Measurements from ENCODE around the gene VTI1A. TPM values are rescaled to one million over a fixed set of nuclear protein-coding genes. Genes with fewer than 3 reads are reported as not detected.

VTI1A gene
- polyA plus RNA-seq, 1 of the 3 experiments (the other 2 are of a cell fraction), result 8.3 TPM

GRCh38 chr10:112579578-112579977 lies 132.6 kb downstream of the VTI1A start:
- Histone ChIP-seq H3K4me2 (no peak overlapping the region), H2AFZ (ENCODE audit: low read depth) (no peak overlapping the region), H3K4me3 (ENCODE audit: low read depth in 2 of 2, low read length in 1 of 2) (no peak overlapping the region), H3K79me2 (ENCODE audit: insufficient read depth) (no peaks in the 10 kb centered on the region), H3K27me3 (ENCODE audit: insufficient read depth) (no peaks in the 10 kb centered on the region), H3K9ac (no peak overlapping the region), H3K27ac (ENCODE audit: low read depth in 2 of 2, low read length in 1 of 2) (no peak overlapping the region), H3K4me1 (ENCODE audit: control insufficient read depth in 1 of 2, insufficient read depth in 2 of 2, low read depth in 1 of 2, low read length in 1 of 2) (peaks cover 0 to 14% of the 10 kb centered on the region in 2 experiments; a peak in 3 of 4 replicates), H3K9me2 (no peaks in the 10 kb centered on the region), H4K20me1 (ENCODE audit: insufficient read depth) (no peaks in the 10 kb centered on the region), H3K36me3 (replicated peaks in 1 of 2; ENCODE audit: control insufficient read depth in 1 of 2, insufficient read depth in 2 of 2, low read length in 1 of 2) (no peaks in the 10 kb centered on the region), H3K9me3 (no peaks in the 10 kb centered on the region), H3F3A (replicated peaks; ENCODE audit: insufficient read depth) (peaks cover 21% of the 10 kb centered on the region)
- ChIA-PET POLR2A (no interaction called here), CTCF (no interaction called here)
- TF ChIP-seq NRF1 (IDR thresholded peaks at IDR 0.05; ENCODE audit: low read depth, low read length) (no peak), ELF1 (IDR thresholded peaks at IDR 0.05) (no peak), FOXM1 (IDR thresholded peaks at IDR 0.05; ENCODE audit: low read depth) (no peak), GATA2 (CRISPR knock-in tag; IDR thresholded peaks at IDR 0.05) (no peak), YY1 (IDR thresholded peaks at IDR 0.05; ENCODE audit: low read depth) (no peak), MEF2A (IDR thresholded peaks at IDR 0.05; ENCODE audit: borderline replicate concordance, low read depth) (no peak), REST (IDR thresholded peaks at IDR 0.05; ENCODE audit: low read depth, low read length) (no peak), USF1 (IDR thresholded peaks at IDR 0.05; ENCODE audit: borderline replicate concordance, low read depth) (no peak), GABPA (IDR thresholded peaks at IDR 0.05; ENCODE audit: low read depth) (no peak)
- 96% methylated on average over 1 of the region's 1 CpG for WGBS (ENCODE audit: low lambda C conversion rate)
- no peak for DNase-seq

GRCh38 chr10:112580267-112580666 lies 133.3 kb downstream of the VTI1A start:
- TF ChIP-seq MEF2A (IDR thresholded peaks at IDR 0.05; ENCODE audit: borderline replicate concordance, low read depth) (no peak), USF2 (IDR thresholded peaks at IDR 0.05; ENCODE audit: borderline replicate concordance, low read depth, low read length) (no peak), TEAD4 (IDR thresholded peaks at IDR 0.05; ENCODE audit: borderline replicate concordance, insufficient read depth) (no peak), SMC3 (IDR thresholded peaks at IDR 0.05; ENCODE audit: low read depth, low read length) (no peak), TAF1 (IDR thresholded peaks at IDR 0.05; ENCODE audit: borderline replicate concordance, low read depth, low read length) (no peak)
- no peak overlapping the region for H3K4me3 ChIP-seq (ENCODE audit: low read depth in 2 of 2, low read length in 1 of 2)
- no peak for DNase-seq
- no peak overlapping the region for H2AFZ ChIP-seq (ENCODE audit: low read depth)
- no peak overlapping the region for H3K9ac ChIP-seq
- POLR2A ChIA-PET, result no interaction called here
- H3F3A ChIP-seq (replicated peaks; ENCODE audit: insufficient read depth), result peaks cover 26% of the 10 kb centered on the region
- H3K79me2 ChIP-seq (ENCODE audit: insufficient read depth), result no peaks in the 10 kb centered on the region
- no peaks in the 10 kb centered on the region for H4K20me1 ChIP-seq (ENCODE audit: insufficient read depth)
- H3K4me2 ChIP-seq, result no peak overlapping the region
- no peaks in the 10 kb centered on the region for H3K36me3 ChIP-seq (replicated peaks in 1 of 2; ENCODE audit: control insufficient read depth in 1 of 2, insufficient read depth in 2 of 2, low read length in 1 of 2)
- CTCF ChIA-PET, result no interaction called here
- no peaks in the 10 kb centered on the region for H3K27me3 ChIP-seq (ENCODE audit: insufficient read depth)
- peaks cover 0 to 16% of the 10 kb centered on the region in 2 experiments for H3K4me1 ChIP-seq (ENCODE audit: control insufficient read depth in 1 of 2, insufficient read depth in 2 of 2, low read depth in 1 of 2, low read length in 1 of 2)
- H3K9me2 ChIP-seq, result no peaks in the 10 kb centered on the region
- H3K27ac ChIP-seq (ENCODE audit: low read depth in 2 of 2, low read length in 1 of 2), result no peak overlapping the region
- H3K9me3 ChIP-seq, result no peaks in the 10 kb centered on the region
- 96% methylated on average over 2 of the region's 2 CpGs for WGBS (ENCODE audit: low lambda C conversion rate)
